Mesenchymal stem cell (in vitro differentiated cells and primary cell): ENCODE data around the gene BIRC5.

Experiments
- DNase-seq: peaks from one replicate; pipeline ENCODE4 v3.0.0-alpha.2; 2013
- H2AFZ ChIP-seq: one replicate; pipeline ENCODE4 v1.6.1; 2013; ENCODE audit warnings: low read depth, mild to moderate bottlenecking, control low read depth, inconsistent platforms, low read length, moderate library complexity
- H2AK5ac ChIP-seq: 2 replicates; pipeline ENCODE4 v1.6.1; 2013; ENCODE audit warnings: low read length, moderate library complexity, mild to moderate bottlenecking, inconsistent platforms; ENCODE audit not compliant: severe bottlenecking
- H2BK120ac ChIP-seq: one replicate; pipeline ENCODE4 v1.6.1; 2013; ENCODE audit warnings: low read depth, mild to moderate bottlenecking, inconsistent platforms, low read length, moderate library complexity
- H2BK12ac ChIP-seq, 2 experiments: one replicate each; pipeline ENCODE4 v1.6.1; 2013; ENCODE audit warnings: inconsistent platforms in 2 of 2, low read length in 2 of 2, mild to moderate bottlenecking in 2 of 2, moderate library complexity in 2 of 2, control low read depth in 1 of 2
- H2BK15ac ChIP-seq: one replicate; pipeline ENCODE4 v1.6.1; 2013; ENCODE audit warnings: mild to moderate bottlenecking, low read depth, inconsistent platforms; ENCODE audit not compliant: poor library complexity, severe bottlenecking
- H2BK5ac ChIP-seq: 2 replicates; pipeline ENCODE4 v1.6.1; 2013; ENCODE audit warnings: low read depth, mild to moderate bottlenecking, low read length, control low read depth, inconsistent platforms; ENCODE audit not compliant: poor library complexity, severe bottlenecking
- H3K14ac ChIP-seq, 2 experiments: one replicate each; pipeline ENCODE4 v1.6.1; 2013; ENCODE audit warnings: inconsistent platforms in 2 of 2, low read length in 2 of 2, control low read depth in 1 of 2, mild to moderate bottlenecking in 1 of 2, moderate library complexity in 1 of 2
- H3K18ac ChIP-seq, 2 experiments: one replicate each; pipeline ENCODE4 v1.6.1; 2013; ENCODE audit warnings: inconsistent platforms in 2 of 2, low read length in 2 of 2, control low read depth in 1 of 2, low read depth in 1 of 2, mild to moderate bottlenecking in 1 of 2
- H3K23ac ChIP-seq, 2 experiments: one replicate each; pipeline ENCODE4 v1.6.1; 2013; ENCODE audit warnings: inconsistent platforms in 2 of 2, low read length in 2 of 2, mild to moderate bottlenecking in 2 of 2, moderate library complexity in 2 of 2, control low read depth in 1 of 2
- H3K27ac ChIP-seq: 2 replicates; pipeline ENCODE4 v1.5.1; 2013; ENCODE audit warnings: mild to moderate bottlenecking, moderate library complexity, low read length, control low read depth, inconsistent platforms; ENCODE audit not compliant: poor library complexity, severe bottlenecking
- H3K27me3 ChIP-seq, 2 experiments: 2 replicates each; pipeline versions ENCODE4 v1.6.1 to v1.7.0; 2013; ENCODE audit warnings: low read length in 2 of 2, mild to moderate bottlenecking in 2 of 2, moderate library complexity in 2 of 2, control low read depth in 1 of 2, inconsistent platforms in 1 of 2; ENCODE audit not compliant: control insufficient read depth in 1 of 2, insufficient read depth in 1 of 2
- H3K36me3 ChIP-seq, 2 experiments: 2 replicates each; pipeline versions ENCODE4 v1.6.1 to v1.7.0; 2013; ENCODE audit warnings: low read length in 2 of 2, control low read depth in 1 of 2, inconsistent platforms in 1 of 2, low read depth in 1 of 2, mild to moderate bottlenecking in 1 of 2; ENCODE audit not compliant: insufficient read depth in 2 of 2, control insufficient read depth in 1 of 2
- H3K4ac ChIP-seq, 2 experiments: one replicate each; pipeline ENCODE4 v1.6.1; 2013; ENCODE audit warnings: inconsistent platforms in 2 of 2, low read length in 2 of 2, mild to moderate bottlenecking in 2 of 2, moderate library complexity in 2 of 2, control low read depth in 1 of 2, low read depth in 1 of 2
- H3K4me1 ChIP-seq: 2 replicates; pipeline ENCODE4 v1.6.1; 2013; ENCODE audit warnings: low read depth, low read length, control low read depth; ENCODE audit not compliant: control insufficient read depth, insufficient read depth
- H3K4me2 ChIP-seq: 2 replicates; pipeline ENCODE4 v1.6.1; 2013; ENCODE audit warnings: low read length, mild to moderate bottlenecking, inconsistent platforms; ENCODE audit not compliant: poor library complexity, severe bottlenecking
- H3K4me3 ChIP-seq, 2 experiments: 2 replicates each; pipeline versions ENCODE4 v1.5.1 to v1.7.0; 2013; ENCODE audit warnings: low read length in 2 of 2, mild to moderate bottlenecking in 2 of 2, control low read depth in 1 of 2, low read depth in 1 of 2; ENCODE audit not compliant: insufficient read depth in 1 of 2
- H3K79me1 ChIP-seq: replicated peaks from 2 replicates; pipeline ENCODE4 v1.6.1; 2013; ENCODE audit warnings: mild to moderate bottlenecking, control low read depth, low read length, inconsistent platforms; ENCODE audit not compliant: poor library complexity, severe bottlenecking
- H3K9ac ChIP-seq: 2 replicates; pipeline ENCODE4 v1.7.0; 2013; ENCODE audit warnings: mild to moderate bottlenecking, low read length, moderate library complexity
- H3K9me3 ChIP-seq: 2 replicates; pipeline ENCODE4 v1.7.0; 2013; ENCODE audit warnings: mild to moderate bottlenecking, low read length; ENCODE audit not compliant: control insufficient read depth
- H4K8ac ChIP-seq: one replicate; pipeline ENCODE4 v1.6.1; 2013; ENCODE audit warnings: inconsistent platforms, mild to moderate bottlenecking, low read length, moderate library complexity
- H4K91ac ChIP-seq: one replicate; pipeline ENCODE4 v1.6.1; 2013; ENCODE audit warnings: mild to moderate bottlenecking, low read length, inconsistent platforms
- WGBS: methylation state at CpG from one replicate; pipeline ENCODE4 v1.1.7; 2013; ENCODE audit warnings: mixed read lengths; 5-methylcytosine and 5-hydroxymethylcytosine counted together

BIRC5 gene

DNA sequence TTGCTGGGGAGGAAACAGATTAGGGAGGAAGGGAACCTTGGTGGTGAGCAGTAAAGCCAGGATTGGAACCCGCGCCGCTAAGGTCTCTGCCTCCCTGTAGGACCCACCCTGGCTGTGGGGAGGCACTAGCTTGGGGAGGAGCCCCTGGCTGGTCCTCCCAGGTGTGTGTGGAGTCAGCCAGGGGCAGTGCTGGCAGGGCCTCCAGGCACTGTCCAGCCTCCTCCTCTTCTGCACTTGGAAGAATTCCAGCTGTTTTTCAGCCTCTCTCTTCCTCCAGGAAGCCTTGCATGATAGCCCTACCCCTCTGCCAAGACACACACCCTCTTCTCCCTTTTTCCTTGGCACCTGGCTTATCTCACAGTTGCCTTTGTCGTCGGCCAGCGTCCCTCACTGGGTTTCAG is 52.2 kb downstream of the BIRC5 start:
- Histone ChIP-seq H3K9ac (no peak overlapping the region), H2BK5ac (no peak overlapping the region), H3K27me3 (peaks cover 10 to 47% of the 10 kb centered on the region in 2 experiments), H4K8ac (peak overlapping the region; percentile 45), H3K36me3 (no peaks in the 10 kb centered on the region), H2BK12ac (peak overlapping the region; percentile 95 to 99), H3K23ac (peak overlapping the region in 1 of 2 experiments; percentile 37), H3K79me1 (no peaks in the 10 kb centered on the region), H3K27ac (no peak overlapping the region), H3K4me1 (peaks cover 58% of the 10 kb centered on the region), H2AK5ac (peak overlapping the region; percentile 31), H2BK120ac (peak overlapping the region; percentile 85), H2AFZ (no peak overlapping the region), H3K4me2 (no peak overlapping the region), H3K9me3 (no peaks in the 10 kb centered on the region), H3K4ac (peak overlapping the region; percentile 95 to 100), H4K91ac (peak overlapping the region; percentile 99), H3K14ac (peak overlapping the region in 1 of 2 experiments; percentile 91), H2BK15ac (peak overlapping the region; percentile 83), H3K18ac (peak overlapping the region; percentile 92 to 93), H3K4me3 (no peak overlapping the region)
- 81% methylated on average over 6 of the region's 6 CpGs for WGBS
- no peak for DNase-seq

DNA sequence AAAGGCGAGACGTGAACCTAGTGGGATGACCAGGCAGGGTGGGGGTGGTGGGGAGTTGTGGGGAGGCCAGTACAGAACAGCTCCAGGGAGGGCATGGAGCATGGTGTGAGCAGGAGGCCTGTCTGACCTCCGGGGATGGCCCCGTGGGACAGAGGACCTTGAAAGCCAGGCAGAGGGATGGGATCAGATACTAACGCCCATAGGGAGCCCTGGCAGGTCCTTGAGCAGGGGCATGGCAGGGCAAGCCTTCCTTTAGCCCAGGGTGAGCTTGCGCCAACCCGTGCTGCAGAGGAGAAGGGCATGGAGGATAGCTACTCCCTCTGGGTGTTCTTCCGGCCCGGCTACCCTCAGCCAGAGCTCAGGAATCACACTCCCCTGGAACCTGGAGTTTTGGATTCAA is 52.7 kb downstream of the BIRC5 start:
- H3K14ac ChIP-seq = peak overlapping the region in 1 of 2 experiments; percentile 79
- DNase-seq = no peak
- peak overlapping the region; percentile 99 for H2BK120ac ChIP-seq
- no peaks in the 10 kb centered on the region for H3K9me3 ChIP-seq
- peaks cover 60% of the 10 kb centered on the region for H3K4me1 ChIP-seq
- H2AK5ac ChIP-seq = peak overlapping the region; percentile 31
- WGBS = 85% methylated on average over 9 of the region's 9 CpGs
- H3K36me3 ChIP-seq = no peaks in the 10 kb centered on the region
- no peak overlapping the region for H3K4me3 ChIP-seq
- peak overlapping the region; percentile 95 to 99 for H2BK12ac ChIP-seq
- H4K91ac ChIP-seq = peak overlapping the region; percentile 99
- peak overlapping the region; percentile 45 to 66 for H3K23ac ChIP-seq
- peaks cover 10 to 52% of the 10 kb centered on the region in 2 experiments for H3K27me3 ChIP-seq
- H4K8ac ChIP-seq = peak overlapping the region; percentile 45
- no peak overlapping the region for H3K27ac ChIP-seq
- H2BK5ac ChIP-seq = no peak overlapping the region
- no peaks in the 10 kb centered on the region for H3K79me1 ChIP-seq
- no peak overlapping the region for H3K9ac ChIP-seq
- peak overlapping the region; percentile 96 for H2BK15ac ChIP-seq
- H3K4me2 ChIP-seq = no peak overlapping the region
- peak overlapping the region; percentile 92 to 93 for H3K18ac ChIP-seq
- H2AFZ ChIP-seq = no peak overlapping the region
- H3K4ac ChIP-seq = peak overlapping the region; percentile 95 to 100

- Histone ChIP-seq H2BK120ac (peak overlapping the region; percentile 99), H3K4ac (peak overlapping the region; percentile 98 to 100), H3K27ac (no peak overlapping the region), H2AK5ac (peak overlapping the region; percentile 26), H2AFZ (no peak overlapping the region), H2BK12ac (peak overlapping the region; percentile 99 to 100), H2BK15ac (peak overlapping the region; percentile 96), H3K23ac (peak overlapping the region in 1 of 2 experiments; percentile 6), H3K36me3 (no peaks in the 10 kb centered on the region), H3K18ac (peak overlapping the region; percentile 98), H3K14ac (no peak overlapping the region), H4K91ac (peak overlapping the region; percentile 99), H4K8ac (peak overlapping the region; percentile 98), H2BK5ac (no peak overlapping the region), H3K4me2 (no peak overlapping the region), H3K4me3 (no peak overlapping the region), H3K9ac (no peak overlapping the region), H3K27me3 (peaks cover 10 to 59% of the 10 kb centered on the region in 2 experiments), H3K4me1 (peaks cover 60% of the 10 kb centered on the region), H3K9me3 (no peaks in the 10 kb centered on the region), H3K79me1 (no peaks in the 10 kb centered on the region)
- DNase-seq = no peak
- WGBS = 74% methylated on average over 20 of the region's 26 CpGs
Measured at GRCh38 chr17:78267253-78268073, 53.4 kb downstream of the BIRC5 start.

DNA sequence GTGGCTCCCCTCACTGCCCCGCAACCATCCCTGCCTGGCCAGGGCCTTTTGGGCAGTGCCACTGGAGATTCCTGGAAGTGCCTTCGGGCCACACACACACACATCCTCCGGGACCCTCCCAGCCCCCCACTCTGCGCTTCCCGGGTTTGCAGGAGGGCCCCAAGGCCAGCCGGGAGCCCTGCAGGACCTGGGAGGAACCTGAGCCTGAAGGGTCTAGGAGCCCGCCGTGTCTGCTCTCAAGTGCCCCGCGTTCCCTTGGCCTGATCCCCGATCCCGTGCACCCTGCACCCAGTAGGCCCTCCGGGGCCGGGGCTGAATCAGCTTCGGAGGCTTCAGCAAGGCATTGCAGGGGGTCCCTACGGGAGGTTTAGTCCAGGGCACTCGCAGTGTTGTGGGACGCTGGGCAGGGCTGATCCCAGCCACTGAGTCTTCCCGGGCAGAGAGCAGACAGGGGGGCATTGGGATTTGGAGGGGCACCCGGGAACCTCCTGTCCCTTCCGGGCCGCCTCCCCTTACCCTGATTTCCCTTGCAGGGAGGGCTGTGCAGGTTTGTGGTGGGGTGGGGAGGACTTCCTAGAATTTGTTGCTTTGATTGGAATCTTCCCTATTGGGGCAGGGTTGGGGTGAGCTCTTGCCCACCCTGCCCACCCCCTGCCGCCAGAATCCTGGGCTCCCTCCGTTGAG is 54.3 kb downstream of the BIRC5 start:
- H3K27me3 ChIP-seq = peaks cover 10 to 65% of the 10 kb centered on the region in 2 experiments
- H3K4me2 ChIP-seq = no peak overlapping the region
- no peak overlapping the region for H2AK5ac ChIP-seq
- H3K36me3 ChIP-seq = no peaks in the 10 kb centered on the region
- peak overlapping the region; percentile 98 to 100 for H3K4ac ChIP-seq
- H2AFZ ChIP-seq = no peak overlapping the region
- no peak for DNase-seq
- H3K14ac ChIP-seq = peak overlapping the region in 1 of 2 experiments; percentile 98
- peak overlapping the region; percentile 99 for H2BK120ac ChIP-seq
- no peak overlapping the region for H3K27ac ChIP-seq
- H3K4me1 ChIP-seq = peaks cover 60% of the 10 kb centered on the region
- H3K79me1 ChIP-seq = no peaks in the 10 kb centered on the region
- H3K4me3 ChIP-seq = no peak overlapping the region
- no peaks in the 10 kb centered on the region for H3K9me3 ChIP-seq
- H2BK5ac ChIP-seq = peak overlapping the region; percentile 24
- 32% methylated on average over 24 of the region's 24 CpGs for WGBS
- H2BK12ac ChIP-seq = peak overlapping the region; percentile 91 to 100
- peak overlapping the region; percentile 84 for H2BK15ac ChIP-seq
- H3K18ac ChIP-seq = peak overlapping the region; percentile 98
- no peak overlapping the region for H3K9ac ChIP-seq
- H4K91ac ChIP-seq = peak overlapping the region; percentile 99
- peak overlapping the region; percentile 98 for H4K8ac ChIP-seq
- peak overlapping the region; percentile 15 to 27 for H3K23ac ChIP-seq
